Liver (tissue), 9 donors: ENCODE data around the gene ARID3B. TPM values are rescaled to one million over a fixed set of nuclear protein-coding genes. Genes with fewer than 3 reads are reported as not detected.

ENCODE experiments used
- DNase-seq: peaks from one replicate; pipeline ENCODE4 v3.0.0-alpha.2; 2017; ENCODE audit warnings: low spot score
- H3K27ac ChIP-seq, 2 donors: one replicate each; pipeline ENCODE4 v1.7.0; 2013; ENCODE audit warnings: inconsistent platforms in 2 of 2, low read length in 2 of 2, control low read depth in 1 of 2, low read depth in 1 of 2, mild to moderate bottlenecking in 1 of 2
- H3K27me3 ChIP-seq, 4 donors: one replicate each; pipeline versions ENCODE4 v1.6.1 to v1.7.0; 2013; ENCODE audit warnings: low read length in 3 of 4, inconsistent platforms in 1 of 4, mild to moderate bottlenecking in 1 of 4, moderate library complexity in 1 of 4; ENCODE audit not compliant: control insufficient read depth in 4 of 4, insufficient read depth in 4 of 4
- H3K36me3 ChIP-seq, 4 donors: one replicate each; pipeline versions ENCODE4 v1.6.1 to v1.7.0; 2013; ENCODE audit warnings: low read length in 3 of 4, mild to moderate bottlenecking in 3 of 4, low read depth in 1 of 4, moderate library complexity in 1 of 4; ENCODE audit not compliant: control insufficient read depth in 4 of 4, insufficient read depth in 3 of 4
- H3K4me1 ChIP-seq, 4 donors: one replicate each; pipeline versions ENCODE4 v1.6.1 to v1.7.0; 2013; ENCODE audit warnings: low read length in 3 of 4, mild to moderate bottlenecking in 3 of 4, moderate library complexity in 1 of 4; ENCODE audit not compliant: control insufficient read depth in 4 of 4, insufficient read depth in 4 of 4
- H3K4me3 ChIP-seq, 3 donors: one replicate each; pipeline versions ENCODE4 v1.6.1 to v1.7.0; 2013; ENCODE audit warnings: low read length in 3 of 3, control low read depth in 1 of 3, low read depth in 1 of 3, mild to moderate bottlenecking in 1 of 3
- H3K9ac ChIP-seq, 2 donors: one replicate each; pipeline ENCODE4 v1.7.0; 2013; ENCODE audit warnings: low read length in 2 of 2, mild to moderate bottlenecking in 2 of 2, moderate library complexity in 2 of 2, control low read depth in 1 of 2, low read depth in 1 of 2
- H3K9me3 ChIP-seq, 4 donors: one replicate each; pipeline versions ENCODE4 v1.6.1 to v1.7.0; 2013; ENCODE audit warnings: low read length in 3 of 4; ENCODE audit not compliant: control insufficient read depth in 4 of 4
- EGR1 ChIP-seq, 2 donors: IDR thresholded peaks; 2 replicates each; pipeline ENCODE4 v1.6.1; 2016 to 2018; ENCODE audit warnings: antibody characterized with exemption in 2 of 2, low read depth in 2 of 2
- FOXA1 ChIP-seq: IDR thresholded peaks from 2 replicates; pipeline ENCODE4 v1.6.1; 2016; ENCODE audit warnings: antibody characterized with exemption
- FOXA2 ChIP-seq: IDR thresholded peaks from 2 replicates; pipeline ENCODE4 v1.6.1; 2016; ENCODE audit warnings: antibody characterized with exemption
- GABPA ChIP-seq, 2 donors: IDR thresholded peaks in 1 of 2; conservative IDR thresholded peaks in 1 of 2; 2 replicates each; pipeline ENCODE4 v1.6.1; 2016; ENCODE audit warnings: antibody characterized with exemption in 2 of 2, mild to moderate bottlenecking in 1 of 2, moderate library complexity in 1 of 2
- HNF4A ChIP-seq, 2 donors: conservative IDR thresholded peaks; 2 replicates each; pipeline ENCODE4 v1.6.1; 2016; ENCODE audit warnings: antibody characterized with exemption in 2 of 2, mild to moderate bottlenecking in 2 of 2
- HNF4G ChIP-seq: IDR thresholded peaks from 2 replicates; pipeline ENCODE4 v1.6.1; 2016; ENCODE audit warnings: antibody characterized with exemption
- JUND ChIP-seq, 2 donors: IDR thresholded peaks; 2 replicates each; pipeline ENCODE4 v1.6.1; 2016; ENCODE audit warnings: antibody characterized with exemption in 2 of 2
- NR2F2 ChIP-seq: IDR thresholded peaks from 2 replicates; pipeline ENCODE4 v1.6.1; 2016; ENCODE audit warnings: antibody characterized with exemption
- RAD21 ChIP-seq, 2 donors: IDR thresholded peaks; 2 replicates each; pipeline ENCODE4 v1.6.1; 2016; ENCODE audit warnings: antibody characterized with exemption in 2 of 2, mild to moderate bottlenecking in 2 of 2
- RXRA ChIP-seq, 2 donors: IDR thresholded peaks; 2 replicates each; pipeline ENCODE4 v1.6.1; 2017 to 2018; ENCODE audit warnings: antibody characterized with exemption in 2 of 2, mild to moderate bottlenecking in 1 of 2
- SP1 ChIP-seq: IDR thresholded peaks from 2 replicates; pipeline ENCODE4 v1.6.1; 2018; ENCODE audit warnings: antibody characterized with exemption, mild to moderate bottlenecking
- TAF1 ChIP-seq: conservative IDR thresholded peaks from 2 replicates; pipeline ENCODE4 v1.6.1; 2016; ENCODE audit warnings: antibody characterized with exemption, mild to moderate bottlenecking
- YY1 ChIP-seq: IDR thresholded peaks from 2 replicates; pipeline ENCODE4 v1.6.1; 2016; ENCODE audit warnings: antibody characterized with exemption, mild to moderate bottlenecking
- WGBS: extraction: QIAGEN DNeasy Blood & Tissue Kit; methylation state at CpG from one replicate; pipeline ENCODE4 v1.1.7; 2013; 5-methylcytosine and 5-hydroxymethylcytosine counted together
- polyA plus RNA-seq, 2 donors: library from polyadenylated mRNA; stranded (reverse) in 1 of 2; unstranded in 1 of 2; fragments of 200-250 nt in 1 of 2; fragments of >200 nt in 1 of 2; fragmentation: Nextera tagmentation in 1 of 2; extraction: Ambion mirVana in 1 of 2; gene quantifications; one replicate each; pipeline versions ENCODE4 v1.2.1 to v1.2.3, GENCODE V29; 2013 to 2015
- total RNA-seq, 2 donors: library from RNA; depleted of rRNA; stranded (reverse); fragments of >200 nt; gene quantifications; one replicate each; pipeline ENCODE4 v1.2.3, GENCODE V29; 2014
- TF ChIP-seq, protein P1 (sequence below): IDR thresholded peaks from 2 replicates; pipeline ENCODE4 v1.6.1; 2016; ENCODE audit warnings: antibody characterized with exemption
- TF ChIP-seq, protein P2 (sequence below): IDR thresholded peaks from 2 replicates; pipeline ENCODE4 v1.6.1; 2016; ENCODE audit warnings: antibody characterized with exemption
- TF ChIP-seq, protein P3 (sequence below): fragments of 150-350 bp; IDR thresholded peaks from 2 replicates; pipeline ENCODE4 v1.5.1; 2017; ENCODE audit warnings: improper control_type of control experiment, low read depth, low read length; ENCODE audit not compliant: missing input control
- TF ChIP-seq, protein P4 (sequence below): IDR thresholded peaks from 2 replicates; pipeline ENCODE4 v1.6.1; 2016; ENCODE audit warnings: antibody characterized with exemption, mild to moderate bottlenecking
- TF ChIP-seq, protein P5 (sequence below): IDR thresholded peaks from 2 replicates; pipeline ENCODE4 v1.6.1; 2016; ENCODE audit warnings: antibody characterized with exemption
- donor health status: healthy.
- donor health status: healthy.
- donor health status: healthy.
- donor health status: healthy.
- donor health status: healthy.

The ARID3B gene
- total and polyA plus RNA-seq, 4 donors, result 1.4 to 6.6 (median 2.7) TPM

DNA sequence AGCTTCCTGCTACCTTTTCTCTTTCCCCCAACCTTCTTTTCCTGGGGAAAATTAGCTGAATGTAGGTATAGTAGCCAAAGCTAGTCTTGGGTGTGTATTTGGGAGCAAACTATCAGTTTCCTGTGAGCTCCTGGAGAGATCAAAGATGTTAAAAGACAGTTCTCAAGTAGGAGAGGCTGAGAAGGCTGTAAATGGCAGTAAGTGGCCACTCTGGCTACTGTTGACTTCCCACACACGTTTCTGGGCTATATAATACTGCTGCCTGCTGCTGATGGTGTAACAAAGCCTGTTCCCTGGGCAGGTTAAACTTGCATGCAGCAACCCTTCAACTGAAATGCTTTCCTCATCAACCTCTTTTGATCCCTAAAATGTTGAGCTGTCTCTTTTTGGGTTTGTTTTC, 27.6 kb downstream of the ARID3B start:
- Histone ChIP-seq H3K27me3 (no peaks in the 10 kb centered on the region), H3K4me3 (no peak overlapping the region), H3K27ac (no peak overlapping the region), H3K9ac (no peak overlapping the region), H3K4me1 (no peaks in the 10 kb centered on the region), H3K9me3 (no peaks in the 10 kb centered on the region), H3K36me3 (peaks cover 0 to 16% (median 6%) of the 10 kb centered on the region in 4 donors)
- no peak for DNase-seq
- TF ChIP-seq GABPA (IDR thresholded peaks at IDR 0.05 in 1 of 2, conservative IDR thresholded peaks at IDR 0.05 in 1 of 2) (no peak), FOXA1 (no peak), SP1 (no peak), HNF4G (no peak), EGR1 (IDR thresholded peaks at IDR 0.05; ENCODE audit: low read depth in 2 of 2) (no peak), HNF4A (conservative IDR thresholded peaks at IDR 0.05) (no peak), RXRA (IDR thresholded peaks at IDR 0.05) (no peak), YY1 (no peak), TAF1 (no peak), JUND (IDR thresholded peaks at IDR 0.05) (no peak), NR2F2 (no peak), RAD21 (IDR thresholded peaks at IDR 0.05) (no peak), FOXA2 (no peak)
- TF ChIP-seq, protein P1, sequence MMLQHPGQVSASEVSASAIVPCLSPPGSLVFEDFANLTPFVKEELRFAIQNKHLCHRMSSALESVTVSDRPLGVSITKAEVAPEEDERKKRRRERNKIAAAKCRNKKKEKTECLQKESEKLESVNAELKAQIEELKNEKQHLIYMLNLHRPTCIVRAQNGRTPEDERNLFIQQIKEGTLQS, result no peak
- TF ChIP-seq, protein P2, sequence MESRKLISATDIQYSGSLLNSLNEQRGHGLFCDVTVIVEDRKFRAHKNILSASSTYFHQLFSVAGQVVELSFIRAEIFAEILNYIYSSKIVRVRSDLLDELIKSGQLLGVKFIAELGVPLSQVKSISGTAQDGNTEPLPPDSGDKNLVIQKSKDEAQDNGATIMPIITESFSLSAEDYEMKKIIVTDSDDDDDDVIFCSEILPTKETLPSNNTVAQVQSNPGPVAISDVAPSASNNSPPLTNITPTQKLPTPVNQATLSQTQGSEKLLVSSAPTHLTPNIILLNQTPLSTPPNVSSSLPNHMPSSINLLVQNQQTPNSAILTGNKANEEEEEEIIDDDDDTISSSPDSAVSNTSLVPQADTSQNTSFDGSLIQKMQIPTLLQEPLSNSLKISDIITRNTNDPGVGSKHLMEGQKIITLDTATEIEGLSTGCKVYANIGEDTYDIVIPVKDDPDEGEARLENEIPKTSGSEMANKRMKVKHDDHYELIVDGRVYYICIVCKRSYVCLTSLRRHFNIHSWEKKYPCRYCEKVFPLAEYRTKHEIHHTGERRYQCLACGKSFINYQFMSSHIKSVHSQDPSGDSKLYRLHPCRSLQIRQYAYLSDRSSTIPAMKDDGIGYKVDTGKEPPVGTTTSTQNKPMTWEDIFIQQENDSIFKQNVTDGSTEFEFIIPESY, result no peak
- TF ChIP-seq, protein P3, sequence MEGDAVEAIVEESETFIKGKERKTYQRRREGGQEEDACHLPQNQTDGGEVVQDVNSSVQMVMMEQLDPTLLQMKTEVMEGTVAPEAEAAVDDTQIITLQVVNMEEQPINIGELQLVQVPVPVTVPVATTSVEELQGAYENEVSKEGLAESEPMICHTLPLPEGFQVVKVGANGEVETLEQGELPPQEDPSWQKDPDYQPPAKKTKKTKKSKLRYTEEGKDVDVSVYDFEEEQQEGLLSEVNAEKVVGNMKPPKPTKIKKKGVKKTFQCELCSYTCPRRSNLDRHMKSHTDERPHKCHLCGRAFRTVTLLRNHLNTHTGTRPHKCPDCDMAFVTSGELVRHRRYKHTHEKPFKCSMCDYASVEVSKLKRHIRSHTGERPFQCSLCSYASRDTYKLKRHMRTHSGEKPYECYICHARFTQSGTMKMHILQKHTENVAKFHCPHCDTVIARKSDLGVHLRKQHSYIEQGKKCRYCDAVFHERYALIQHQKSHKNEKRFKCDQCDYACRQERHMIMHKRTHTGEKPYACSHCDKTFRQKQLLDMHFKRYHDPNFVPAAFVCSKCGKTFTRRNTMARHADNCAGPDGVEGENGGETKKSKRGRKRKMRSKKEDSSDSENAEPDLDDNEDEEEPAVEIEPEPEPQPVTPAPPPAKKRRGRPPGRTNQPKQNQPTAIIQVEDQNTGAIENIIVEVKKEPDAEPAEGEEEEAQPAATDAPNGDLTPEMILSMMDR, result no peak
- TF ChIP-seq, protein P4, sequence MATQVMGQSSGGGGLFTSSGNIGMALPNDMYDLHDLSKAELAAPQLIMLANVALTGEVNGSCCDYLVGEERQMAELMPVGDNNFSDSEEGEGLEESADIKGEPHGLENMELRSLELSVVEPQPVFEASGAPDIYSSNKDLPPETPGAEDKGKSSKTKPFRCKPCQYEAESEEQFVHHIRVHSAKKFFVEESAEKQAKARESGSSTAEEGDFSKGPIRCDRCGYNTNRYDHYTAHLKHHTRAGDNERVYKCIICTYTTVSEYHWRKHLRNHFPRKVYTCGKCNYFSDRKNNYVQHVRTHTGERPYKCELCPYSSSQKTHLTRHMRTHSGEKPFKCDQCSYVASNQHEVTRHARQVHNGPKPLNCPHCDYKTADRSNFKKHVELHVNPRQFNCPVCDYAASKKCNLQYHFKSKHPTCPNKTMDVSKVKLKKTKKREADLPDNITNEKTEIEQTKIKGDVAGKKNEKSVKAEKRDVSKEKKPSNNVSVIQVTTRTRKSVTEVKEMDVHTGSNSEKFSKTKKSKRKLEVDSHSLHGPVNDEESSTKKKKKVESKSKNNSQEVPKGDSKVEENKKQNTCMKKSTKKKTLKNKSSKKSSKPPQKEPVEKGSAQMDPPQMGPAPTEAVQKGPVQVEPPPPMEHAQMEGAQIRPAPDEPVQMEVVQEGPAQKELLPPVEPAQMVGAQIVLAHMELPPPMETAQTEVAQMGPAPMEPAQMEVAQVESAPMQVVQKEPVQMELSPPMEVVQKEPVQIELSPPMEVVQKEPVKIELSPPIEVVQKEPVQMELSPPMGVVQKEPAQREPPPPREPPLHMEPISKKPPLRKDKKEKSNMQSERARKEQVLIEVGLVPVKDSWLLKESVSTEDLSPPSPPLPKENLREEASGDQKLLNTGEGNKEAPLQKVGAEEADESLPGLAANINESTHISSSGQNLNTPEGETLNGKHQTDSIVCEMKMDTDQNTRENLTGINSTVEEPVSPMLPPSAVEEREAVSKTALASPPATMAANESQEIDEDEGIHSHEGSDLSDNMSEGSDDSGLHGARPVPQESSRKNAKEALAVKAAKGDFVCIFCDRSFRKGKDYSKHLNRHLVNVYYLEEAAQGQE, result no peak
- TF ChIP-seq, protein P5, sequence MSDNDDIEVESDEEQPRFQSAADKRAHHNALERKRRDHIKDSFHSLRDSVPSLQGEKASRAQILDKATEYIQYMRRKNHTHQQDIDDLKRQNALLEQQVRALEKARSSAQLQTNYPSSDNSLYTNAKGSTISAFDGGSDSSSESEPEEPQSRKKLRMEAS, result no peak
- WGBS, result 86% methylated on average over 1 of the region's 1 CpG
